HG03457 (cell line): ENCODE measurements around the gene SLC26A9.

Experiments used
- ATAC-seq: cut with Tn5 transposase; IDR thresholded peaks from one replicate; pipeline ENCODE4 v1.9.1; 2021; ENCODE audit warnings: moderate number of reproducible peaks; ENCODE audit not compliant: unreplicated experiment

Gene SLC26A9

GRCh38 chr1:205950280-205950679 lies 7.0 kb upstream of the SLC26A9 start:
- no peak for ATAC-seq

GRCh38 chr1:205949753-205950152 lies 6.5 kb upstream of the SLC26A9 start:
- ATAC-seq = no peak

- no peak for ATAC-seq
Measured at GRCh38 chr1:205948886-205949285, 5.6 kb upstream of the SLC26A9 start.

- no peak for ATAC-seq
Measured at GRCh38 chr1:205948039-205948438, 4.8 kb upstream of the SLC26A9 start.

GRCh38 chr1:205947024-205947423 lies 3.8 kb upstream of the SLC26A9 start:
- ATAC-seq = no peak

GRCh38 chr1:205945069-205945468 lies 1.8 kb upstream of the SLC26A9 start:
- no peak for ATAC-seq

- no peak for ATAC-seq
Measured at GRCh38 chr1:205944525-205944924, 1.3 kb upstream of the SLC26A9 start.

- no peak for ATAC-seq
Measured at GRCh38 chr1:205942631-205943159, 561 bp downstream of the SLC26A9 start.

- ATAC-seq = no peak
Measured at GRCh38 chr1:205940710-205941109, 2.5 kb downstream of the SLC26A9 start.

GRCh38 chr1:205939690-205940330 lies 3.4 kb downstream of the SLC26A9 start:
- ATAC-seq = no peak

- ATAC-seq = no peak
Measured at GRCh38 chr1:205938682-205939081, 4.6 kb downstream of the SLC26A9 start.

- ATAC-seq = no peak
Measured at GRCh38 chr1:205936846-205937586, 6.2 kb downstream of the SLC26A9 start.

- no peak for ATAC-seq
Measured at GRCh38 chr1:205936311-205936710, 6.9 kb downstream of the SLC26A9 start.

GRCh38 chr1:205935869-205936268 lies 7.4 kb downstream of the SLC26A9 start:
- no peak for ATAC-seq

GRCh38 chr1:205934788-205935187 lies 8.5 kb downstream of the SLC26A9 start:
- no peak for ATAC-seq

- no peak for ATAC-seq
Measured at GRCh38 chr1:205933671-205934618, 9.3 kb downstream of the SLC26A9 start.

- no peak for ATAC-seq
Measured at GRCh38 chr1:205932776-205933175, 10.5 kb downstream of the SLC26A9 start.

- no peak for ATAC-seq
Measured at GRCh38 chr1:205930799-205931281, 12.4 kb downstream of the SLC26A9 start.

GRCh38 chr1:205930195-205930577 lies 13.1 kb downstream of the SLC26A9 start:
- no peak for ATAC-seq

- no peak for ATAC-seq
Measured at GRCh38 chr1:205929496-205930194, 13.6 kb downstream of the SLC26A9 start.
